Activated T-helper 2 cell treated with anti-CD3 and anti-CD28 coated beads, Interferon-gamma antibody, Interleukin-2, Interleukin-4, amounts not matched to agents 10 μg/mL and 5 μg/mL and 100 μg/mL, durations not matched to agents 14 hours and 24 hours and 36 hours (primary cell): ENCODE measurements around the gene EGFR. TPM values are rescaled to one million over a fixed set of nuclear protein-coding genes. Genes with fewer than 3 reads are reported as not detected.
"Not testable (repeated sequence)": the region's sequence is repeated elsewhere in the genome, so short reads cannot be mapped to it uniquely, and the experiment has no call there.

Source experiments
- DNase-seq: peaks from one replicate; pipeline ENCODE4 v3.0.0; 2021; ENCODE audit warnings: low spot score
- H3K27ac Mint-ChIP-seq: one replicate; pipeline ENCODE4 v1.8.0; 2021; ENCODE audit warnings: mixed read lengths
- H3K27me3 Mint-ChIP-seq: one replicate; pipeline ENCODE4 v1.8.0; 2021; ENCODE audit warnings: low read depth, mixed read lengths
- H3K36me3 Mint-ChIP-seq: one replicate; pipeline ENCODE4 v1.8.0; 2021; ENCODE audit warnings: low read depth, mixed read lengths
- H3K4me1 Mint-ChIP-seq: one replicate; pipeline ENCODE4 v1.8.0; 2021; ENCODE audit warnings: low read depth, mixed read lengths
- H3K4me3 Mint-ChIP-seq: one replicate; pipeline ENCODE4 v1.8.0; 2021; ENCODE audit warnings: low read depth, mild to moderate bottlenecking, moderate library complexity, mixed read lengths
- H3K9me3 Mint-ChIP-seq: one replicate; pipeline ENCODE4 v1.8.0; 2021; ENCODE audit warnings: mixed read lengths
- intact Hi-C: fragments of 100-400 bp; cut with micrococcal nuclease; formaldehyde crosslinking; loops from one replicate; pipeline ENCODE4 v1.15.1; 2023
- total RNA-seq: library from RNA; stranded (reverse); gene quantifications from 2 replicates; pipeline ENCODE4 v1.2.3, GENCODE V29; 2022

The EGFR gene
- total RNA-seq, 1 donor from 2014 or later = not detected

DNA sequence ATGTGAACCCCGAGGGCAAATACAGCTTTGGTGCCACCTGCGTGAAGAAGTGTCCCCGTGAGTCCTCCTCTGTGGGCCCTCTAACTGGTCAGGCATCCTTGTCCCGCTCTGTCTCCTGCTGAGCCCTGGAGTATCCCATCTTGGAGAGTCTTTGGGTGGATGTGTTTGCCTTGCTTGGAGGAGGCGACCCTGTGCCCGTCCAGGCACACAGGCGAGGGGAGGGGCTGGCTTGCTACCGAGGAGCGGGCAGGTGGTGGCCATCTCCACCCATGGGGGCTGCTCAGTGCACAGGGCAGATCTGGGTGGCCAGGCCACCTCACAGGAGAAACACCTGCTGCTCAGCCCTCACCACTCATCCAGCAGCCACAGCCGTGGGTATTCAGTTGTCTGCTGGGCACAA, 135.3 kb downstream of the EGFR start:
- Mint-ChIP-seq H3K27me3 (peaks cover 12% of the 10 kb centered on the region), H3K9me3 (no peaks in the 10 kb centered on the region), H3K4me3 (no peak overlapping the region), H3K27ac (no peak overlapping the region), H3K4me1 (peaks cover 5% of the 10 kb centered on the region), H3K36me3 (no peaks in the 10 kb centered on the region)
- no peak for DNase-seq
- intact Hi-C loops = no loop called here

GRCh38 chr7:55155351-55156117, 136.7 kb downstream of the EGFR start:
- no peak overlapping the region for H3K4me3 Mint-ChIP-seq
- no peaks in the 10 kb centered on the region for H3K9me3 Mint-ChIP-seq
- no peak overlapping the region for H3K27ac Mint-ChIP-seq
- peaks cover 5% of the 10 kb centered on the region for H3K4me1 Mint-ChIP-seq
- no peaks in the 10 kb centered on the region for H3K36me3 Mint-ChIP-seq
- peaks cover 6% of the 10 kb centered on the region for H3K27me3 Mint-ChIP-seq
- DNase-seq = no peak
- intact Hi-C loops = no loop called here

DNA sequence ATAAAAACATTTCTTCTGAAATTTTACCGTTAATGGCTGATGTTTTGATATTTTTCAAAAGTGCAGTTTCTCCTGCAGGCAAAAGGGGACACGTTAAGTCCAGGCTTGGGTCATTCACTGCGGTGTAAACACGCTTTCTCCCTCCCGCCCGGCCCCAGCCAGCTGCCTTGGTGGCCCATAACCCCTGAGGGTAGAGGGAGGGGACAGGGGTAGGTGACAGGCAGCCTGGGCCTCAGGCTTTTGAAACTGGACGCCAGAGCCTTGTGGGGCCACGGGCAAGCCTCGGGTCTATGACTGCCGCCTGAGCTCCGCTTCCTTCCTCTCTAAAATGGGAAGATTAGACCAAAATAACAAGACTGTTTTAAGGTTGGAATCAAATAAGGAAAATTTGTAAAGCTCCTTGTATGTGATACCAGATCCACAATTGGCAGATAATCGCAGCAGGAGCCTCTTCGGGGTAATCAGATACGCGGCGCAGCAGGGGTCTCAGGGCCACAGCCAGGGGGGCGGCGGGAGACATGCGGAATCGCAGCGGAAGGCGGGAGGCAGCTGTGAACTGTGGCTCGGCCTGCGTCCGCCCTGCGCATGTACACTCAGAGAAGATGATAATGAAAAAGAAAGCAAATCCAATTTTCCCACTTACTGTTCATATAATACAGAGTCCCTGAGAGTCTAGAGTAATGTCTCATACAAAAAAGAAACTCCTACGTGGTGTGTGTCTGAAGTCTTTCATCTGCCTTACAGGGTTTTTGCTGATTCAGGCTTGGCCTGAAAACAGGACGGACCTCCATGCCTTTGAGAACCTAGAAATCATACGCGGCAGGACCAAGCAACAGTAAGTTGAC, 138.3 kb downstream of the EGFR start:
- H3K9me3 Mint-ChIP-seq = no peaks in the 10 kb centered on the region
- no peak for DNase-seq

GRCh38 chr7:55157764-55158105, 138.9 kb downstream of the EGFR start:
- Mint-ChIP-seq H3K4me3 (no peak overlapping the region), H3K27me3 (peaks cover 6% of the 10 kb centered on the region), H3K4me1 (peaks cover 5% of the 10 kb centered on the region), H3K9me3 (no peaks in the 10 kb centered on the region), H3K36me3 (no peaks in the 10 kb centered on the region), H3K27ac (no peak overlapping the region)
- DNase-seq = no peak
- intact Hi-C loops = no loop called here

More for the DNA sequence above, 138.3 kb downstream of the EGFR start:
- Mint-ChIP-seq H3K36me3 (no peaks in the 10 kb centered on the region), H3K4me3 (no peak overlapping the region), H3K27me3 (peaks cover 6% of the 10 kb centered on the region), H3K4me1 (peaks cover 5% of the 10 kb centered on the region), H3K27ac (no peak overlapping the region)
- intact Hi-C loops = no loop called here

- Mint-ChIP-seq H3K27me3 (peaks cover 6% of the 10 kb centered on the region), H3K4me1 (peaks cover 5% of the 10 kb centered on the region), H3K9me3 (no peaks in the 10 kb centered on the region), H3K4me3 (no peak overlapping the region), H3K36me3 (no peaks in the 10 kb centered on the region), H3K27ac (no peak overlapping the region)
- no peak for DNase-seq
- intact Hi-C loops = no loop called here
Observed at GRCh38 chr7:55158541-55159382, 139.9 kb downstream of the EGFR start.

DNA sequence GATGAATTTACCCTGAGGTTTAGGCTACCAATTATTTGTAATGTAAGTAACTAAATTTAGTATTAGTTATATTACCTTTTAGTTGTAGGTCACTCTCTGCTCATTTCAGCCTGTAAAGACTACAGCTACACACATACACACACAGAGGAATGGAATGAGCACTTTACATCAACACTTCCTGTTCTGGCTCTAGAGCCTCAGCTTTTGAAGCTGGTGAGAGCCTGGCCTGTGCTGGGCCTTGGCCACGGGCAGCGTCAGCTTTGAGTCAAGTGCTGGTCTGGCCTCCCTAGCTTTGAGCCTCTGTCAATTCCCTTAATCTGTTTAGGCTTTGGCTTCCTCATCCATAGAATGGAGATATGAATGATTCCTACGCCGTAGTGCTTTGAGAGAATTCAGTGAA, 141.7 kb downstream of the EGFR start:
- no peak for DNase-seq
- Mint-ChIP-seq H3K27me3 (peaks cover 6% of the 10 kb centered on the region), H3K9me3 (no peaks in the 10 kb centered on the region), H3K27ac (no peak overlapping the region), H3K4me3 (no peak overlapping the region), H3K4me1 (peaks cover 5% of the 10 kb centered on the region), H3K36me3 (no peaks in the 10 kb centered on the region)
- intact Hi-C loops = no loop called here

GRCh38 chr7:55161154-55161687, 142.4 kb downstream of the EGFR start:
- Mint-ChIP-seq H3K27ac (no peak overlapping the region), H3K4me1 (peaks cover 5% of the 10 kb centered on the region), H3K27me3 (peaks cover 6% of the 10 kb centered on the region), H3K36me3 (no peaks in the 10 kb centered on the region), H3K9me3 (no peaks in the 10 kb centered on the region), H3K4me3 (no peak overlapping the region)
- intact Hi-C loops = no loop called here
- DNase-seq = no peak

DNA sequence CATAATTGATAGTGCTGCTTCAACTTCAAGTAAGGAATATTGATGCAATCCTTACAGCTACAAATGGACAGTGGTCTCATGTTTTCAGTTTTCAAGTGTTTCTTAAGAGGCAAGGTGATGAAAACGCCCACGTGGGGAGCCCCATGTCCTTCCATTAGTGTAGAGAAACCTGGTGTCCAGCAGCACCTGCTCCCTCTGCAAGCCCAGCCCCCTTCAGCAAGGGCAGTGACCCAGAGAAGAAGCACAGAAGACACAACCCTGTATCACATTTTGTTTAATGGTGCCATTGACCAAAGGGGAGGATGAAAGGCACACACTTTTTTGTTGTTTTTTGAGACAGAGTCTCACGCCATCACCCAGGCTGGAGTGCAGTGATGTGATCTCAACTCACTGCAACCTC, 143.7 kb downstream of the EGFR start:
- no peak for DNase-seq

GRCh38 chr7:55163733-55164132, 144.9 kb downstream of the EGFR start:
- H3K4me1 Mint-ChIP-seq = no peaks in the 10 kb centered on the region
- no peak overlapping the region for H3K27ac Mint-ChIP-seq
- intact Hi-C loops = no loop called here
- no peak overlapping the region for H3K4me3 Mint-ChIP-seq
- no peak for DNase-seq
- no peaks in the 10 kb centered on the region for H3K27me3 Mint-ChIP-seq
- H3K9me3 Mint-ChIP-seq = no peaks in the 10 kb centered on the region
- no peaks in the 10 kb centered on the region for H3K36me3 Mint-ChIP-seq

More for the DNA sequence above, 143.7 kb downstream of the EGFR start:
- intact Hi-C loops = no loop called here
- Mint-ChIP-seq H3K4me1 (no peaks in the 10 kb centered on the region), H3K9me3 (no peaks in the 10 kb centered on the region), H3K36me3 (no peaks in the 10 kb centered on the region), H3K4me3 (no peak overlapping the region), H3K27me3 (peaks cover 2% of the 10 kb centered on the region), H3K27ac (no peak overlapping the region)

- Mint-ChIP-seq H3K4me3 (no peak overlapping the region), H3K9me3 (no peaks in the 10 kb centered on the region), H3K4me1 (no peaks in the 10 kb centered on the region), H3K36me3 (no peaks in the 10 kb centered on the region), H3K27me3 (no peaks in the 10 kb centered on the region), H3K27ac (no peak overlapping the region)
- intact Hi-C loops = no loop called here
- no peak for DNase-seq
Observed at GRCh38 chr7:55164527-55164926, 145.7 kb downstream of the EGFR start.

- Mint-ChIP-seq H3K4me3 (no peak overlapping the region), H3K27me3 (peaks cover 2% of the 10 kb centered on the region), H3K9me3 (no peaks in the 10 kb centered on the region), H3K4me1 (no peaks in the 10 kb centered on the region), H3K36me3 (no peaks in the 10 kb centered on the region), H3K27ac (no peak overlapping the region)
- intact Hi-C loops = no loop called here
- no peak for DNase-seq
Observed at GRCh38 chr7:55165176-55165861, 146.5 kb downstream of the EGFR start.

- H3K4me3 Mint-ChIP-seq, H3K4me1 Mint-ChIP-seq, DNase-seq, H3K9me3 Mint-ChIP-seq, H3K27me3 Mint-ChIP-seq, H3K27ac Mint-ChIP-seq, H3K36me3 Mint-ChIP-seq, intact Hi-C loops: not testable (repeated sequence)
Observed at GRCh38 chr7:55167296-55167695, 148.5 kb downstream of the EGFR start.
